K562 (cell line): Measurements from ENCODE around the gene LAMC1. TPM values are rescaled to one million over a fixed set of nuclear protein-coding genes. Genes with fewer than 3 reads are reported as not detected.
A peak's percentile ranks its signal among the peaks of the same experiment; 100 is the strongest.

Experiments used
- ATAC-seq: fragments of 200-7000 bp; cut with Tn5 transposase; 3 replicates; pipeline ENCODE4 v1.9.1; 2020; ENCODE audit warnings: moderate library complexity
- BruUV-seq: library from RNA; stranded (reverse); fragments of 400-500 nt; replicated peaks from 2 replicates; lab custom pipeline; 2021; lab: Mats Ljungman, UMichigan
- CTCF ChIA-PET: fragments of 300-600 bp; formaldehyde crosslinking; extraction: SDS; loops from one replicate; lab custom pipeline; 2021; ENCODE audit warnings: low intra/inter-chr PET ratio; lab: Yijun Ruan, JAX
- POLR2A ChIA-PET: fragments of 300-600, 350-650 bp; sonication (Branson Sonifier 250); formaldehyde crosslinking; extraction: SDS; loops from one replicate; lab custom pipeline; 2021; ENCODE audit warnings: antibody characterized with exemption, inconsistent platforms; lab: Yijun Ruan, JAX
- DNase-seq, 4 experiments: peaks; one replicate each; pipeline versions ENCODE4 v3.0.0 to v3.0.0-alpha.2; 2011 to 2018; ENCODE audit warnings: low spot score in 3 of 4, mixed read lengths in 3 of 4; ENCODE audit errors: extremely low read depth in 1 of 4
- FAIRE-seq: peaks from 2 replicates; lab custom pipeline; 2011; peaks lifted over from hg19 to GRCh38; lab: Jason Lieb, UNC
- H2AFZ ChIP-seq: 2 replicates; pipeline ENCODE4 v1.6.0; 2011; ENCODE audit warnings: low read depth, low read length, control low read depth, inconsistent platforms
- H3K27ac ChIP-seq: fragments of 200-600 bp; 3 replicates; pipeline ENCODE4 v1.8.0; 2011; ENCODE audit warnings: low read depth, mild to moderate bottlenecking, control low read depth, inconsistent platforms, low read length, moderate library complexity, mixed read lengths; ENCODE audit errors: extremely low read depth
- H3K27me3 ChIP-seq, 2 experiments: fragments of 300-600 bp in 1 of 2; 2 replicates in 1 of 2; 3 replicates in 1 of 2; pipeline versions ENCODE4 v1.6.0 to v1.8.0; 2011; ENCODE audit warnings: inconsistent platforms in 2 of 2, low read length in 2 of 2, mild to moderate bottlenecking in 1 of 2, mixed read lengths in 1 of 2, moderate library complexity in 1 of 2; ENCODE audit not compliant: control insufficient read depth in 2 of 2, insufficient read depth in 2 of 2
- H3K36me3 ChIP-seq: fragments of 300-600 bp; 3 replicates; pipeline ENCODE4 v1.8.0; 2011; ENCODE audit warnings: mild to moderate bottlenecking, low read length, inconsistent platforms; ENCODE audit not compliant: control insufficient read depth, insufficient read depth
- H3K4me1 ChIP-seq, 2 experiments: fragments of 200-600 bp in 1 of 2; replicated peaks in 1 of 2; 2 replicates in 1 of 2; 3 replicates in 1 of 2; pipeline versions ENCODE4 v1.5.1 to v1.8.0; 2011; ENCODE audit warnings: inconsistent platforms in 2 of 2, low read length in 2 of 2, mild to moderate bottlenecking in 1 of 2, mixed read lengths in 1 of 2, moderate library complexity in 1 of 2; ENCODE audit not compliant: control insufficient read depth in 2 of 2, insufficient read depth in 2 of 2
- H3K4me2 ChIP-seq: 2 replicates; pipeline ENCODE4 v1.6.1; 2011; ENCODE audit warnings: low read length, control low read depth, inconsistent platforms, mixed read lengths; ENCODE audit not compliant: insufficient read depth
- H3K4me3 ChIP-seq: fragments of 200-600 bp; sonication (generic), shearing (Covaris generic); 2 replicates; pipeline ENCODE4 v1.5.1; 2016; ENCODE audit warnings: control low read depth, inconsistent platforms
- H3K79me2 ChIP-seq: fragments of 200-600 bp; 3 replicates; pipeline ENCODE4 v1.8.0; 2011; ENCODE audit warnings: low read length, inconsistent platforms; ENCODE audit not compliant: control insufficient read depth, insufficient read depth
- H3K9ac ChIP-seq, 2 experiments: 2 replicates each; pipeline versions ENCODE4 v1.6.0 to v1.6.1; 2011; ENCODE audit warnings: low read depth in 2 of 2, low read length in 2 of 2, control low read depth in 1 of 2, inconsistent platforms in 1 of 2, mild to moderate bottlenecking in 1 of 2, mixed read lengths in 1 of 2; ENCODE audit not compliant: insufficient read depth in 1 of 2
- H3K9me1 ChIP-seq: one replicate; pipeline ENCODE4 v1.6.0; 2011; ENCODE audit warnings: inconsistent platforms, mild to moderate bottlenecking, low read length, moderate library complexity; ENCODE audit not compliant: control insufficient read depth, insufficient read depth
- H3K9me3 ChIP-seq: replicated peaks from 2 replicates; pipeline ENCODE4 v1.5.1; 2011; ENCODE audit warnings: low read depth, low read length, inconsistent platforms; ENCODE audit not compliant: control insufficient read depth, insufficient read depth
- H4K20me1 ChIP-seq: replicated peaks from 2 replicates; pipeline ENCODE4 v1.6.1; 2011; ENCODE audit warnings: low read length, inconsistent platforms, mixed read lengths; ENCODE audit not compliant: control insufficient read depth, insufficient read depth
- HDAC2 ChIP-seq: fragments of 450-650 bp; IDR thresholded peaks from 2 replicates; pipeline ENCODE4 v1.6.1; 2016; ENCODE audit warnings: mild to moderate bottlenecking
- HNRNPLL ChIP-seq: fragments of 200-400 bp; formaldehyde crosslinking; IDR thresholded peaks from 2 replicates; pipeline ENCODE4 v1.6.1; 2017; ENCODE audit warnings: low read length, low read depth, mild to moderate bottlenecking; ENCODE audit not compliant: poor library complexity, severe bottlenecking
- JUND ChIP-seq, 2 experiments: IDR thresholded peaks; 2 replicates in 1 of 2; 3 replicates in 1 of 2; pipeline ENCODE4 v1.6.1; 2011; ENCODE audit warnings: borderline replicate concordance in 2 of 2, low read depth in 2 of 2, low read length in 2 of 2, improper control_type of control experiment in 1 of 2, missing biosample characterization in 1 of 2, missing genetic modification characterization in 1 of 2, missing genetic modification reagents in 1 of 2
- MAFF ChIP-seq: IDR thresholded peaks from 2 replicates; pipeline ENCODE4 v1.6.1; 2012; ENCODE audit warnings: low read length, improper control_type of control experiment
- NFIC ChIP-seq: fragments of 450-650 bp; IDR thresholded peaks from 2 replicates; pipeline ENCODE4 v1.6.1; 2017; ENCODE audit warnings: mild to moderate bottlenecking, inconsistent platforms
- NFRKB ChIP-seq: fragments of 450-650 bp; IDR thresholded peaks from 2 replicates; pipeline ENCODE4 v1.6.1; 2016; ENCODE audit warnings: low read depth
- SIN3A ChIP-seq, 2 experiments: fragments of 150-350 bp in 1 of 2; IDR thresholded peaks; 2 replicates each; pipeline ENCODE4 v1.6.1; 2011 to 2016; ENCODE audit warnings: borderline replicate concordance in 2 of 2, low read depth in 2 of 2, low read length in 2 of 2, mild to moderate bottlenecking in 2 of 2, moderate library complexity in 2 of 2; ENCODE audit not compliant: control insufficient read depth in 1 of 2
- SIRT6 ChIP-seq: IDR thresholded peaks from one replicate; pipeline ENCODE4 v1.6.1; 2012; ENCODE audit warnings: low read depth, mild to moderate bottlenecking, control low read depth, inconsistent platforms, low read length, moderate library complexity
- SMARCA4 ChIP-seq: fragments of 450-650 bp; IDR thresholded peaks from 2 replicates; pipeline ENCODE4 v1.6.1; 2016
- SMC3 ChIP-seq: conservative IDR thresholded peaks from 2 replicates; pipeline ENCODE4 v1.6.1; 2011; ENCODE audit warnings: low read depth, low read length, improper control_type of control experiment; ENCODE audit not compliant: insufficient read depth
- TGIF2 ChIP-seq: sonication (generic); formaldehyde crosslinking; IDR thresholded peaks from 2 replicates; pipeline ENCODE4 v1.8.1; 2022; ENCODE audit warnings: mild to moderate bottlenecking, missing genetic modification reagents, moderate library complexity
- ZNF134 ChIP-seq: fragments of 250-450 bp; sonication (Bioruptor Pico); conservative IDR thresholded peaks from 2 replicates; pipeline ENCODE4 v1.4.0; 2020
- ZNF274 ChIP-seq: IDR thresholded peaks from 2 replicates; pipeline ENCODE4 v1.6.1; 2011; ENCODE audit warnings: low read depth, mild to moderate bottlenecking, low read length, moderate library complexity, borderline replicate concordance
- ZNF444 ChIP-seq: fragments of 250-450 bp; sonication (Bioruptor Pico); IDR thresholded peaks from 2 replicates; pipeline ENCODE4 v1.4.0; 2020; ENCODE audit warnings: mild to moderate bottlenecking, moderate library complexity
- ZNF764 ChIP-seq: fragments of 250-450 bp; sonication (Bioruptor Pico); IDR thresholded peaks from 2 replicates; pipeline ENCODE4 v1.4.0; 2020; ENCODE audit warnings: low read depth, mild to moderate bottlenecking, moderate library complexity
- WGBS: fragments of 100-300 bp; shearing (Covaris generic); methylation state at CpG from one replicate; pipeline ENCODE4 v1.1.6; 2016; ENCODE audit warnings: low coverage, mixed read lengths; ENCODE audit not compliant: insufficient coverage; ENCODE audit errors: missing lambda C conversion rate; 5-methylcytosine and 5-hydroxymethylcytosine counted together
- in situ Hi-C: fragments of 300-500 bp; cut with MboI; formaldehyde crosslinking; loops from 4 replicates; pipeline ENCODE4 v1.15.0; 2018; ENCODE audit warnings: inconsistent platforms, mixed read lengths
- intact Hi-C: fragments of 100-400 bp; cut with micrococcal nuclease; formaldehyde crosslinking; loops from 2 replicates; pipeline ENCODE4 v1.14.2; 2022
- polyA plus RNA-seq, 8 experiments: library from polyadenylated mRNA; depleted of rRNA in 4 of 8; stranded (reverse) in 5 of 8; unstranded in 3 of 8; fragments of >200 nt; fragmentation: Nextera tagmentation in 2 of 8; fragmentation: Illumina TruSeq in 1 of 8; extraction: Ambion mirVana in 2 of 8; extraction: Trizol in 1 of 8; gene quantifications; 2 replicates each; pipeline versions ENCODE4 v1.2.1 to v1.2.3, GENCODE V29; 2011 to 2014; ENCODE audit warnings: inconsistent platforms in 1 of 8, missing spikeins in 1 of 8
- total RNA-seq, 7 experiments: library from RNA; depleted of rRNA in 6 of 7; stranded (reverse); fragments of >200 nt in 6 of 7; fragmentation: Illumina TruSeq in 2 of 7; extraction: Trizol in 2 of 7; gene quantifications; 2 replicates each; pipeline versions ENCODE4 v1.2.1 to v1.2.3, GENCODE V29; 2011 to 2021; ENCODE audit warnings: low replicate concordance in 1 of 7
- TF ChIP-seq, protein P1 (sequence below): fragments of 250-450 bp; sonication (Bioruptor Pico); IDR thresholded peaks from 2 replicates; pipeline ENCODE4 v1.5.0; 2020; ENCODE audit warnings: mild to moderate bottlenecking
- TF ChIP-seq, protein P2 (sequence below): fragments of 450-650 bp; IDR thresholded peaks from 2 replicates; pipeline ENCODE4 v1.7.1; 2018; ENCODE audit warnings: mild to moderate bottlenecking, low read depth; ENCODE audit not compliant: partially characterized antibody

LAMC1 gene
- total and polyA plus RNA-seq, 9 of the 15 experiments (the other 6 are each of a cell fraction or from before 2014, with no cell fraction given), result 0.07 to 0.71 (median 0.13) TPM; not detected in 2

- DNase-seq, result peak in 2 of 4 experiments; percentile 15 to 19
- ChIA-PET CTCF (no interaction called here), POLR2A (no interaction called here)
- no peak for FAIRE-seq
- Histone ChIP-seq H3K79me2 (no peaks in the 10 kb centered on the region), H3K9me1 (no peaks in the 10 kb centered on the region), H3K27ac (no peak overlapping the region), H3K4me2 (no peak overlapping the region), H2AFZ (0 out of 2 replicates have a peak overlapping the region, but pooled peaks have one; percentile 14), H3K9ac (no peak overlapping the region), H3K4me3 (no peak overlapping the region), H3K4me1 (peaks cover 0 to 7% of the 10 kb centered on the region in 2 experiments; a peak in 2 of 5 replicates), H3K36me3 (no peaks in the 10 kb centered on the region), H3K27me3 (peaks cover 3 to 11% of the 10 kb centered on the region in 2 experiments; a peak in 4 of 5 replicates), H3K9me3 (no peaks in the 10 kb centered on the region), H4K20me1 (no peaks in the 10 kb centered on the region)
- in situ Hi-C loops, result no loop called here
- 4% methylated on average over 9 of the region's 9 CpGs for WGBS
- ATAC-seq, result peak; percentile 82
- intact Hi-C loops, result no loop called here
- no TSS peak for BruUV-seq
- no peak for TF ChIP-seq ZNF444
- no peak for TF ChIP-seq JUND (IDR thresholded peaks at IDR 0.05; ENCODE audit: borderline replicate concordance, low read depth, low read length)
- no peak for TF ChIP-seq JUND (tag; IDR thresholded peaks at IDR 0.05; ENCODE audit: borderline replicate concordance, low read depth, low read length)
- TF ChIP-seq, protein P1, sequence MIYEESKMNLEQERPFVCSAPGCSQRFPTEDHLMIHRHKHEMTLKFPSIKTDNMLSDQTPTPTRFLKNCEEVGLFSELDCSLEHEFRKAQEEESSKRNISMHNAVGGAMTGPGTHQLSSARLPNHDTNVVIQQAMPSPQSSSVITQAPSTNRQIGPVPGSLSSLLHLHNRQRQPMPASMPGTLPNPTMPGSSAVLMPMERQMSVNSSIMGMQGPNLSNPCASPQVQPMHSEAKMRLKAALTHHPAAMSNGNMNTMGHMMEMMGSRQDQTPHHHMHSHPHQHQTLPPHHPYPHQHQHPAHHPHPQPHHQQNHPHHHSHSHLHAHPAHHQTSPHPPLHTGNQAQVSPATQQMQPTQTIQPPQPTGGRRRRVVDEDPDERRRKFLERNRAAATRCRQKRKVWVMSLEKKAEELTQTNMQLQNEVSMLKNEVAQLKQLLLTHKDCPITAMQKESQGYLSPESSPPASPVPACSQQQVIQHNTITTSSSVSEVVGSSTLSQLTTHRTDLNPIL (CRISPR knock-in tag), result no peak
- TF ChIP-seq HNRNPLL, result no peak
- no peak for TF ChIP-seq ZNF764 (CRISPR knock-in tag)
- TF ChIP-seq TGIF2 (CRISPR knock-in tag), result no peak
- TF ChIP-seq ZNF274, result no peak
- TF ChIP-seq HDAC2, result no peak
- TF ChIP-seq SIN3A (IDR thresholded peaks at IDR 0.05; ENCODE audit: borderline replicate concordance in 2 of 2, control insufficient read depth in 1 of 2, low read depth in 2 of 2, low read length in 2 of 2), result no peak
- no peak for TF ChIP-seq NFIC
- TF ChIP-seq MAFF, result no peak
- TF ChIP-seq SIRT6, result no peak
- TF ChIP-seq SMARCA4, result no peak
- TF ChIP-seq NFRKB, result no peak
- TF ChIP-seq, protein P2, sequence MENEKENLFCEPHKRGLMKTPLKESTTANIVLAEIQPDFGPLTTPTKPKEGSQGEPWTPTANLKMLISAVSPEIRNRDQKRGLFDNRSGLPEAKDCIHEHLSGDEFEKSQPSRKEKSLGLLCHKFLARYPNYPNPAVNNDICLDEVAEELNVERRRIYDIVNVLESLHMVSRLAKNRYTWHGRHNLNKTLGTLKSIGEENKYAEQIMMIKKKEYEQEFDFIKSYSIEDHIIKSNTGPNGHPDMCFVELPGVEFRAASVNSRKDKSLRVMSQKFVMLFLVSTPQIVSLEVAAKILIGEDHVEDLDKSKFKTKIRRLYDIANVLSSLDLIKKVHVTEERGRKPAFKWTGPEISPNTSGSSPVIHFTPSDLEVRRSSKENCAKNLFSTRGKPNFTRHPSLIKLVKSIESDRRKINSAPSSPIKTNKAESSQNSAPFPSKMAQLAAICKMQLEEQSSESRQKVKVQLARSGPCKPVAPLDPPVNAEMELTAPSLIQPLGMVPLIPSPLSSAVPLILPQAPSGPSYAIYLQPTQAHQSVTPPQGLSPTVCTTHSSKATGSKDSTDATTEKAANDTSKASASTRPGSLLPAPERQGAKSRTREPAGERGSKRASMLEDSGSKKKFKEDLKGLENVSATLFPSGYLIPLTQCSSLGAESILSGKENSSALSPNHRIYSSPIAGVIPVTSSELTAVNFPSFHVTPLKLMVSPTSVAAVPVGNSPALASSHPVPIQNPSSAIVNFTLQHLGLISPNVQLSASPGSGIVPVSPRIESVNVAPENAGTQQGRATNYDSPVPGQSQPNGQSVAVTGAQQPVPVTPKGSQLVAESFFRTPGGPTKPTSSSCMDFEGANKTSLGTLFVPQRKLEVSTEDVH, result no peak
- no peak for TF ChIP-seq ZNF134 (CRISPR knock-in tag)
- TF ChIP-seq SMC3, result no peak
These were observed 136.7 kb downstream of the LAMC1 start for GRCh38 chr1:183159960-183160359.
